ENCODE results near the gene TEX51.
A peak's percentile ranks its signal among the peaks of the same experiment; 100 is the strongest.

TEX51 gene

GRCh38 chr2:126877861-126878565 lies 20.7 kb upstream of the TEX51 start:
- intact Hi-C loops (cut with DNase I), result no loop called here

GRCh38 chr2:126878601-126879000 lies 20.1 kb upstream of the TEX51 start:
- peak in 1 of 10 donors; percentile 40 for DNase-seq
- intact Hi-C loops (cut with DNase I), result no loop called here

More at GRCh38 chr2:126877861-126878565, 20.7 kb upstream of the TEX51 start:
- DNase-seq, result peak in 3 of 10 donors; percentile 2 to 68 (median 50)

- intact Hi-C loops (cut with DNase I), result no loop called here
- peak in 1 of 10 donors; percentile 9 for DNase-seq
These were observed 19.1 kb upstream of the TEX51 start for GRCh38 chr2:126879348-126880298.

GRCh38 chr2:126880324-126880723 lies 18.4 kb upstream of the TEX51 start:
- intact Hi-C loops (cut with DNase I), result no loop called here
- peak in 2 of 10 donors; percentile 2 to 48 for DNase-seq

GRCh38 chr2:126880817-126881216 lies 17.9 kb upstream of the TEX51 start:
- no peak for DNase-seq

GRCh38 chr2:126881591-126881990 lies 17.1 kb upstream of the TEX51 start:
- intact Hi-C loops (cut with DNase I), result no loop called here
- peak in 2 of 10 donors; percentile 2 to 40 for DNase-seq

More at GRCh38 chr2:126880817-126881216, 17.9 kb upstream of the TEX51 start:
- intact Hi-C loops (cut with DNase I), result no loop called here

GRCh38 chr2:126882181-126882580 lies 16.5 kb upstream of the TEX51 start:
- intact Hi-C loops (cut with DNase I), result no loop called here
- DNase-seq, result peak in 1 of 10 donors; percentile 37

- intact Hi-C loops (cut with DNase I), result no loop called here
- peak in 2 of 10 donors; percentile 2 to 31 for DNase-seq
These were observed 15.7 kb upstream of the TEX51 start for GRCh38 chr2:126882736-126883665.

GRCh38 chr2:126883666-126884040 lies 15.0 kb upstream of the TEX51 start:
- peak in 1 of 10 donors; percentile 1 for DNase-seq
- intact Hi-C loops (cut with DNase I), result no loop called here

- DNase-seq, result peak in 1 of 10 donors; percentile 46
These were observed 13.6 kb upstream of the TEX51 start for GRCh38 chr2:126884861-126885750.

GRCh38 chr2:126885751-126886210 lies 12.9 kb upstream of the TEX51 start:
- intact Hi-C loops (cut with DNase I), result no loop called here
- peak in 4 of 10 donors; percentile 22 to 88 (median 50) for DNase-seq

More at GRCh38 chr2:126884861-126885750, 13.6 kb upstream of the TEX51 start:
- intact Hi-C loops (cut with DNase I), result no loop called here

GRCh38 chr2:126886211-126886915 lies 12.3 kb upstream of the TEX51 start:
- intact Hi-C loops (cut with DNase I), result no loop called here

GRCh38 chr2:126886916-126887280 lies 11.8 kb upstream of the TEX51 start:
- DNase-seq, result peak in 2 of 10 donors; percentile 5 to 77
- intact Hi-C loops (cut with DNase I), result no loop called here

More at GRCh38 chr2:126886211-126886915, 12.3 kb upstream of the TEX51 start:
- peak; percentile 39 to 95 (median 64) for DNase-seq

GRCh38 chr2:126887506-126887905 lies 11.2 kb upstream of the TEX51 start:
- DNase-seq, result peak in 1 of 10 donors; percentile 52
- intact Hi-C loops (cut with DNase I), result no loop called here

- intact Hi-C loops (cut with DNase I), result no loop called here
- DNase-seq, result peak in 2 of 10 donors; percentile 4 to 30
These were observed 10.6 kb upstream of the TEX51 start for GRCh38 chr2:126888046-126888445.

- DNase-seq, result peak in 3 of 10 donors; percentile 2 to 69 (median 54)
- intact Hi-C loops (cut with DNase I), result no loop called here
These were observed 9.6 kb upstream of the TEX51 start for GRCh38 chr2:126889071-126889470.

- intact Hi-C loops (cut with DNase I), result no loop called here
These were observed 9.1 kb upstream of the TEX51 start for GRCh38 chr2:126889496-126890135.

GRCh38 chr2:126890136-126890510 lies 8.6 kb upstream of the TEX51 start:
- DNase-seq, result peak in 2 of 10 donors; percentile 2 to 67
- intact Hi-C loops (cut with DNase I), result no loop called here

More at GRCh38 chr2:126889496-126890135, 9.1 kb upstream of the TEX51 start:
- DNase-seq, result peak in 2 of 10 donors; percentile 2 to 71
